HepG2 (cell line): ENCODE measurements around the gene ADGRD1.

Source experiments
- ARNTL ChIP-seq: sonication (generic); formaldehyde crosslinking; IDR thresholded peaks from 2 replicates; pipeline ENCODE4 v1.4.0; 2020; ENCODE audit warnings: mild to moderate bottlenecking, missing genetic modification reagents
- CTCF ChIP-seq: sonication (generic); formaldehyde crosslinking; IDR thresholded peaks from 2 replicates; pipeline ENCODE4 v1.5.0; 2020; ENCODE audit warnings: mild to moderate bottlenecking, missing genetic modification reagents, moderate library complexity
- EP300 ChIP-seq, 3 experiments: sonication (generic) in 1 of 3; formaldehyde crosslinking in 1 of 3; IDR thresholded peaks; 2 replicates each; pipeline versions ENCODE4 v1.5.1 to v1.6.1; 2011 to 2020; ENCODE audit warnings: low read depth in 2 of 3, low read length in 2 of 3, borderline replicate concordance in 1 of 3, improper control_type of control experiment in 1 of 3, mild to moderate bottlenecking in 1 of 3, missing genetic modification reagents in 1 of 3, moderate library complexity in 1 of 3
- FOXJ3 ChIP-seq: sonication (generic); formaldehyde crosslinking; IDR thresholded peaks from 2 replicates; pipeline ENCODE4 v1.4.0; 2020; ENCODE audit warnings: missing genetic modification reagents, mild to moderate bottlenecking, borderline replicate concordance
- HDAC6 ChIP-seq: fragments of 200-600 bp; sonication (generic); IDR thresholded peaks from 2 replicates; pipeline ENCODE4 v1.7.0; 2017; ENCODE audit warnings: mild to moderate bottlenecking, antibody characterized with exemption, low read length, low read depth
- MXI1 ChIP-seq: IDR thresholded peaks from 3 replicates; pipeline ENCODE4 v1.6.1; 2012; ENCODE audit warnings: low read depth, low read length, inconsistent platforms, borderline replicate concordance
- NR2C2 ChIP-seq: sonication (generic); formaldehyde crosslinking; IDR thresholded peaks from 2 replicates; pipeline ENCODE4 v1.4.0; 2020; ENCODE audit warnings: missing genetic modification reagents, mild to moderate bottlenecking, moderate library complexity, borderline replicate concordance
- PBX3 ChIP-seq: sonication (generic); formaldehyde crosslinking; IDR thresholded peaks from 2 replicates; pipeline ENCODE4 v1.8.1; 2023; ENCODE audit warnings: missing genetic modification reagents, inconsistent platforms, borderline replicate concordance
- PRPF4 ChIP-seq: fragments of 200-400 bp; formaldehyde crosslinking; IDR thresholded peaks from 2 replicates; pipeline ENCODE4 v1.6.1; 2016; ENCODE audit warnings: low read length, low read depth; ENCODE audit not compliant: poor library complexity, severe bottlenecking
- RAD51 ChIP-seq: fragments of 450-650 bp; IDR thresholded peaks from 2 replicates; pipeline ENCODE4 v1.6.1; 2016; ENCODE audit warnings: borderline replicate concordance
- YY1 ChIP-seq: IDR thresholded peaks from 2 replicates; pipeline ENCODE4 v1.6.1; 2011; ENCODE audit warnings: low read length, low read depth, moderate library complexity, mild to moderate bottlenecking; ENCODE audit not compliant: insufficient read depth, insufficient replicate concordance
- ZEB1 ChIP-seq: IDR thresholded peaks from 2 replicates; pipeline ENCODE4 v1.6.1; 2012; ENCODE audit warnings: mild to moderate bottlenecking, low read depth, inconsistent platforms; ENCODE audit not compliant: insufficient replicate concordance
- ZFX ChIP-seq: sonication (generic); formaldehyde crosslinking; IDR thresholded peaks from 2 replicates; pipeline ENCODE4 v1.4.0; 2020; ENCODE audit warnings: mild to moderate bottlenecking, low read depth, missing genetic modification reagents, moderate library complexity
- TF ChIP-seq, protein P1 (sequence below): IDR thresholded peaks from 2 replicates; pipeline ENCODE4 v1.6.1; 2016; ENCODE audit warnings: missing biosample characterization, missing genetic modification reagents, low read depth

GRCh38 chr12:130909111-130909510 is 44.6 kb upstream of the ADGRD1 start:
- no peak for TF ChIP-seq EP300 (IDR thresholded peaks at IDR 0.05; ENCODE audit: low read depth in 2 of 2, low read length in 2 of 2)
- no peak for TF ChIP-seq EP300 (CRISPR knock-in tag; IDR thresholded peaks at IDR 0.05; ENCODE audit: borderline replicate concordance)
- TF ChIP-seq ZEB1, result no peak
- no peak for TF ChIP-seq CTCF
- no peak for TF ChIP-seq MXI1
- TF ChIP-seq, protein P1, sequence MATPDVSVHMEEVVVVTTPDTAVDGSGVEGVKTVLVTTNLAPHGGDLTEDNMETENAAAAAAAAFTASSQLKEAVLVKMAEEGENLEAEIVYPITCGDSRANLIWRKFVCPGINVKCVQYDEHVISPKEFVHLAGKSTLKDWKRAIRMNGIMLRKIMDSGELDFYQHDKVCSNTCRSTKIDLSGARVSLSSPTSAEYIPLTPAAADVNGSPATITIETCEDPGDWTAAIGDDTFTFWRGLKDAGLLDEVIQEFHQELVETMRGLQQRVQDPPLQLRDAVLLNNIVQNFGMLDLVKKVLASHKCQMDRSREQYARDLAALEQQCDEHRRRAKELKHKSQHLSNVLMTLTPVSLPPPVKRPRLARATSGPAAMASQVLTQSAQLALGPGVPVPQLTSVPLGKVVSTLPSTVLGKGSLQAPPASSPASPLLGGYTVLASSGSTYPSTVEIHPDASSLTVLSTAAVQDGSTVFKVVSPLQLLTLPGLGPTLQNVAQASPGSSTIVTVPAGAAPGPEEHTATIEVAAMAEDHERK (CRISPR knock-in tag), result no peak
- TF ChIP-seq FOXJ3 (CRISPR knock-in tag), result no peak
- TF ChIP-seq YY1, result no peak
- no peak for TF ChIP-seq PBX3
- no peak for TF ChIP-seq PRPF4
- TF ChIP-seq RAD51, result no peak
- TF ChIP-seq NR2C2 (CRISPR knock-in tag), result no peak
- no peak for TF ChIP-seq ARNTL (CRISPR knock-in tag)
- no peak for TF ChIP-seq ZFX
- TF ChIP-seq HDAC6, result no peak
